A549 (cell line): ENCODE data around the gene MARCHF7. TPM values are rescaled to one million over a fixed set of nuclear protein-coding genes. Genes with fewer than 3 reads are reported as not detected.
"Not testable (repeated sequence)": the region's sequence is repeated elsewhere in the genome, so short reads cannot be mapped to it uniquely, and the experiment has no call there.

ENCODE experiments used
- ATAC-seq, 2 experiments: fragments of 200-7000 bp in 1 of 2; fragments of >200 bp in 1 of 2; cut with Nextera tagmentation in 1 of 2; cut with Tn5 transposase in 1 of 2; 3 replicates each; pipeline versions ENCODE4 v1.8.0 to v1.9.1; 2018 to 2020; ENCODE audit warnings: mild to moderate bottlenecking in 1 of 2, moderate library complexity in 1 of 2
- CTCF ChIA-PET: fragments of 300-600 bp; sonication (Branson Sonifier 250); formaldehyde crosslinking; extraction: SDS; loops from one replicate; lab custom pipeline; 2021; ENCODE audit warnings: antibody characterized with exemption, inconsistent platforms; lab: Yijun Ruan, JAX
- POLR2A ChIA-PET: fragments of 350-600 bp; formaldehyde crosslinking; extraction: SDS; loops from one replicate; lab custom pipeline; 2021; ENCODE audit warnings: antibody characterized with exemption, inconsistent platforms; lab: Yijun Ruan, JAX
- DNase-seq, 2 experiments: peaks; one replicate each; pipeline versions ENCODE4 v3.0.0 to v3.0.0-alpha.2; 2011 to 2016; ENCODE audit warnings: low read depth in 1 of 2, low spot score in 1 of 2
- FAIRE-seq: peaks from 2 replicates; lab custom pipeline; 2011; peaks lifted over from hg19 to GRCh38; lab: Jason Lieb, UNC
- H3K27ac ChIP-seq, 2 experiments: fragments of >200 bp; sonication (Bioruptor Twin); formaldehyde crosslinking; 3 replicates each; pipeline ENCODE4 v1.5.1; 2016 to 2017
- H3K4me1 ChIP-seq: fragments of >200 bp; sonication (Bioruptor Twin); formaldehyde crosslinking; 3 replicates; pipeline ENCODE4 v1.6.1; 2016
- H3K4me2 ChIP-seq: fragments of >200 bp; sonication (Bioruptor Twin); formaldehyde crosslinking; 3 replicates; pipeline ENCODE4 v1.6.1; 2016
- H3K4me3 ChIP-seq: fragments of >200 bp; sonication (Bioruptor Twin); formaldehyde crosslinking; 3 replicates; pipeline ENCODE4 v1.5.1; 2016
- H3K9me3 ChIP-seq: fragments of >200 bp; sonication (Bioruptor Twin); formaldehyde crosslinking; 3 replicates; pipeline ENCODE4 v1.6.1; 2016
- BHLHE40 ChIP-seq: IDR thresholded peaks from 2 replicates; pipeline ENCODE4 v1.6.1; 2012; ENCODE audit warnings: low read depth, low read length, inconsistent platforms
- CBX2 ChIP-seq: fragments of 200-600 bp; sonication (generic); IDR thresholded peaks from 2 replicates; pipeline ENCODE4 v1.6.1; 2016; ENCODE audit warnings: low read depth, mild to moderate bottlenecking, borderline replicate concordance
- CBX8 ChIP-seq: fragments of 200-600 bp; sonication (generic); IDR thresholded peaks from 2 replicates; pipeline ENCODE4 v1.6.1; 2016
- CHD4 ChIP-seq: fragments of 200-600 bp; sonication (generic); IDR thresholded peaks from 2 replicates; pipeline ENCODE4 v1.6.1; 2016; ENCODE audit warnings: antibody characterized with exemption, mild to moderate bottlenecking, borderline replicate concordance
- CTCF ChIP-seq: fragments of >200 bp; sonication (Bioruptor Twin); formaldehyde crosslinking; IDR thresholded peaks from 3 replicates; pipeline ENCODE4 v1.5.1; 2016
- E2F6 ChIP-seq: IDR thresholded peaks from 2 replicates; pipeline ENCODE4 v1.6.1; 2012; ENCODE audit warnings: low read depth, borderline replicate concordance
- EHF ChIP-seq: fragments of 250-450 bp; sonication (Bioruptor Pico); IDR thresholded peaks from 2 replicates; pipeline ENCODE4 v1.5.0; 2020; ENCODE audit warnings: mild to moderate bottlenecking
- EHMT2 ChIP-seq: fragments of 200-600 bp; sonication (generic); IDR thresholded peaks from 2 replicates; pipeline ENCODE4 v1.6.1; 2016; ENCODE audit warnings: antibody characterized with exemption, low read depth, mild to moderate bottlenecking, moderate library complexity
- EP300 ChIP-seq, 2 experiments: fragments of >200 bp; sonication (Bioruptor Twin); formaldehyde crosslinking; IDR thresholded peaks; 2 replicates in 1 of 2; 3 replicates in 1 of 2; pipeline ENCODE4 v1.6.1; 2016 to 2017
- ESRRA ChIP-seq: fragments of 150-350 bp; IDR thresholded peaks from 2 replicates; pipeline ENCODE4 v1.6.1; 2014; ENCODE audit warnings: mild to moderate bottlenecking, low read length, borderline replicate concordance
- FOSL2 ChIP-seq, 2 experiments: fragments of 450-650 bp in 1 of 2; fragments of >200 bp in 1 of 2; sonication (Bioruptor Twin) in 1 of 2; formaldehyde crosslinking; IDR thresholded peaks; 2 replicates each; pipeline versions ENCODE4 v1.5.0 to v1.6.1; 2016 to 2020; ENCODE audit warnings: mild to moderate bottlenecking in 1 of 2, moderate library complexity in 1 of 2
- GATA3 ChIP-seq: IDR thresholded peaks from 2 replicates; pipeline ENCODE4 v1.6.1; 2012; ENCODE audit warnings: borderline replicate concordance
- HES2 ChIP-seq: fragments of >200 bp; sonication (Bioruptor Twin); formaldehyde crosslinking; IDR thresholded peaks from 2 replicates; pipeline ENCODE4 v1.6.1; 2016
- HEYL ChIP-seq: fragments of 250-450 bp; sonication (Bioruptor Pico); IDR thresholded peaks from 2 replicates; pipeline ENCODE4 v1.8.0; 2021; ENCODE audit warnings: mild to moderate bottlenecking, moderate library complexity
- HOXA7 ChIP-seq: fragments of 250-450 bp; sonication (Bioruptor Pico); IDR thresholded peaks from 2 replicates; pipeline ENCODE4 v1.5.0; 2020; ENCODE audit warnings: mild to moderate bottlenecking, moderate library complexity
- KDM5A ChIP-seq: fragments of 200-600 bp; sonication (generic); IDR thresholded peaks from 2 replicates; pipeline ENCODE4 v1.6.1; 2016; ENCODE audit warnings: antibody characterized with exemption, mild to moderate bottlenecking
- MAZ ChIP-seq: fragments of 150-350 bp; IDR thresholded peaks from 2 replicates; pipeline ENCODE4 v1.6.1; 2014; ENCODE audit warnings: antibody characterized with exemption, low read depth, low read length, borderline replicate concordance
- NPAS2 ChIP-seq: fragments of 250-450 bp; sonication (Bioruptor Pico); IDR thresholded peaks from 2 replicates; pipeline ENCODE4 v1.8.0; 2022; ENCODE audit warnings: mild to moderate bottlenecking, moderate library complexity, borderline replicate concordance
- PHF8 ChIP-seq: fragments of 200-600 bp; sonication (generic); IDR thresholded peaks from 2 replicates; pipeline ENCODE4 v1.6.1; 2016; ENCODE audit warnings: low read depth, mild to moderate bottlenecking, antibody characterized with exemption, moderate library complexity, borderline replicate concordance
- SMC3 ChIP-seq: fragments of >200 bp; sonication (Bioruptor Twin); formaldehyde crosslinking; IDR thresholded peaks from 3 replicates; pipeline ENCODE4 v1.6.1; 2018; ENCODE audit warnings: inconsistent platforms
- TFCP2L1 ChIP-seq: fragments of 250-450 bp; sonication (Bioruptor Pico); IDR thresholded peaks from 2 replicates; pipeline ENCODE4 v1.5.0; 2021; ENCODE audit warnings: mild to moderate bottlenecking
- WGBS: methylation state at CpG from one replicate; pipeline ENCODE4 v1.1.6; 2017; ENCODE audit errors: missing lambda C conversion rate; 5-methylcytosine and 5-hydroxymethylcytosine counted together
- polyA plus RNA-seq, 4 experiments: library from polyadenylated mRNA; depleted of rRNA in 3 of 4; stranded (reverse); fragments of >200 nt; fragmentation: RNase III in 1 of 4; extraction: RNeasy Plus Mini Kit Qiagen cat#74134 plus additional on column Dnase treatment in 1 of 4; gene quantifications; 2 replicates in 3 of 4; 3 replicates in 1 of 4; pipeline ENCODE4 v1.2.3, GENCODE V29; 2011 to 2017
- TF ChIP-seq, protein P1 (sequence below): fragments of 150-350 bp; IDR thresholded peaks from 2 replicates; pipeline ENCODE4 v1.6.1; 2014; ENCODE audit warnings: low read depth, mild to moderate bottlenecking, low read length
- TF ChIP-seq, protein P2 (sequence below): fragments of >200 bp; sonication (Bioruptor Twin); formaldehyde crosslinking; IDR thresholded peaks from 3 replicates; pipeline ENCODE4 v1.6.1; 2016
- TF ChIP-seq, protein P3 (sequence below): IDR thresholded peaks from 2 replicates; pipeline ENCODE4 v1.6.1; 2012
- TF ChIP-seq, protein P4 (sequence below): fragments of 250-450 bp; sonication (Bioruptor Pico); IDR thresholded peaks from 2 replicates; pipeline ENCODE4 v1.5.0; 2020; ENCODE audit warnings: low read depth, mild to moderate bottlenecking, moderate library complexity
- TF ChIP-seq, protein P5 (sequence below): IDR thresholded peaks from 2 replicates; pipeline ENCODE4 v1.6.1; 2012

Gene MARCHF7
- polyA plus RNA-seq, 2 of the 4 experiments (the other 2 are of a cell fraction): 64.3 to 66.4 TPM

GRCh38 chr2:159744363-159744762 is 32.1 kb downstream of the MARCHF7 start (continued):
- TF ChIP-seq, protein P1, sequence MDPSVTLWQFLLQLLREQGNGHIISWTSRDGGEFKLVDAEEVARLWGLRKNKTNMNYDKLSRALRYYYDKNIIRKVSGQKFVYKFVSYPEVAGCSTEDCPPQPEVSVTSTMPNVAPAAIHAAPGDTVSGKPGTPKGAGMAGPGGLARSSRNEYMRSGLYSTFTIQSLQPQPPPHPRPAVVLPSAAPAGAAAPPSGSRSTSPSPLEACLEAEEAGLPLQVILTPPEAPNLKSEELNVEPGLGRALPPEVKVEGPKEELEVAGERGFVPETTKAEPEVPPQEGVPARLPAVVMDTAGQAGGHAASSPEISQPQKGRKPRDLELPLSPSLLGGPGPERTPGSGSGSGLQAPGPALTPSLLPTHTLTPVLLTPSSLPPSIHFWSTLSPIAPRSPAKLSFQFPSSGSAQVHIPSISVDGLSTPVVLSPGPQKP: no peak
- TF ChIP-seq FOSL2 (IDR thresholded peaks at IDR 0.05): no peak
- no peak for TF ChIP-seq FOSL2 (CRISPR knock-in tag; IDR thresholded peaks at IDR 0.05)
- no peak for TF ChIP-seq EP300 (IDR thresholded peaks at IDR 0.05)
- TF ChIP-seq TFCP2L1 (CRISPR knock-in tag): no peak
- no peak for TF ChIP-seq E2F6
- no peak for TF ChIP-seq MAZ
- no peak for TF ChIP-seq ESRRA
- TF ChIP-seq CHD4: no peak
- TF ChIP-seq, all 56 proteins: peak for 0

GRCh38 chr2:159745237-159745636 is 32.9 kb downstream of the MARCHF7 start:
- H3K4me1 ChIP-seq, POLR2A ChIA-PET, CTCF ChIA-PET, FAIRE-seq, ATAC-seq, H3K9me3 ChIP-seq, H3K4me3 ChIP-seq, H3K4me2 ChIP-seq, H3K27ac ChIP-seq, DNase-seq: not testable (repeated sequence)
- WGBS: 92% methylated on average over 11 of the region's 11 CpGs

DNA sequence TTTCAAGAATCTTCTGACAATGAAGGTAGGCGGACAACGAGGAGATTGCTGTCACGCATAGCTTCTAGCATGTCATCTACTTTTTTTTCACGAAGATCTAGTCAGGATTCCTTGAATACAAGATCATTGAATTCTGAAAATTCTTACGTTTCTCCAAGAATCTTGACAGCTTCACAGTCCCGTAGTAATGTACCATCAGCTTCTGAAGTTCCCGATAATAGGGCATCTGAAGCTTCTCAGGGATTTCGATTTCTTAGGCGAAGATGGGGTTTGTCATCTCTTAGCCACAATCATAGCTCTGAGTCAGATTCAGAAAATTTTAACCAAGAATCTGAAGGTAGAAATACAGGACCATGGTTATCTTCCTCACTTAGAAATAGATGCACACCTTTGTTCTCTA is 35.8 kb downstream of the MARCHF7 start:
- ATAC-seq (no peak), FAIRE-seq (no peak), DNase-seq (no peak)
- POLR2A ChIA-PET: no interaction called here
- CTCF ChIA-PET: interaction anchor here (1.5 kb wide), 1 partner anchor 36 kb away, joined by 3 read pairs; the partner anchor contains the start of gene MARCHF7
- WGBS: 91% methylated on average over 9 of the region's 9 CpGs
- no peak overlapping the region for H3K4me2 ChIP-seq
- no peak overlapping the region for H3K4me3 ChIP-seq
- no peaks in the 10 kb centered on the region for H3K9me3 ChIP-seq
- no peak overlapping the region for H3K27ac ChIP-seq
- no peaks in the 10 kb centered on the region for H3K4me1 ChIP-seq
- TF ChIP-seq, protein P2, sequence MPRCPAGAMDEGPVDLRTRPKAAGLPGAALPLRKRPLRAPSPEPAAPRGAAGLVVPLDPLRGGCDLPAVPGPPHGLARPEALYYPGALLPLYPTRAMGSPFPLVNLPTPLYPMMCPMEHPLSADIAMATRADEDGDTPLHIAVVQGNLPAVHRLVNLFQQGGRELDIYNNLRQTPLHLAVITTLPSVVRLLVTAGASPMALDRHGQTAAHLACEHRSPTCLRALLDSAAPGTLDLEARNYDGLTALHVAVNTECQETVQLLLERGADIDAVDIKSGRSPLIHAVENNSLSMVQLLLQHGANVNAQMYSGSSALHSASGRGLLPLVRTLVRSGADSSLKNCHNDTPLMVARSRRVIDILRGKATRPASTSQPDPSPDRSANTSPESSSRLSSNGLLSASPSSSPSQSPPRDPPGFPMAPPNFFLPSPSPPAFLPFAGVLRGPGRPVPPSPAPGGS: no peak
- TF ChIP-seq EHF (CRISPR knock-in tag) (no peak), CBX8 (no peak), TFCP2L1 (CRISPR knock-in tag) (no peak), CHD4 (no peak), KDM5A (no peak), EHMT2 (no peak), CBX2 (no peak), CTCF (no peak), SMC3 (no peak), GATA3 (no peak), HEYL (CRISPR knock-in tag) (no peak), HES2 (no peak), NPAS2 (CRISPR knock-in tag) (no peak), BHLHE40 (no peak), PHF8 (no peak), HOXA7 (CRISPR knock-in tag) (no peak)
- TF ChIP-seq, protein P3, sequence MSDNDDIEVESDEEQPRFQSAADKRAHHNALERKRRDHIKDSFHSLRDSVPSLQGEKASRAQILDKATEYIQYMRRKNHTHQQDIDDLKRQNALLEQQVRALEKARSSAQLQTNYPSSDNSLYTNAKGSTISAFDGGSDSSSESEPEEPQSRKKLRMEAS: no peak
- TF ChIP-seq, protein P4, sequence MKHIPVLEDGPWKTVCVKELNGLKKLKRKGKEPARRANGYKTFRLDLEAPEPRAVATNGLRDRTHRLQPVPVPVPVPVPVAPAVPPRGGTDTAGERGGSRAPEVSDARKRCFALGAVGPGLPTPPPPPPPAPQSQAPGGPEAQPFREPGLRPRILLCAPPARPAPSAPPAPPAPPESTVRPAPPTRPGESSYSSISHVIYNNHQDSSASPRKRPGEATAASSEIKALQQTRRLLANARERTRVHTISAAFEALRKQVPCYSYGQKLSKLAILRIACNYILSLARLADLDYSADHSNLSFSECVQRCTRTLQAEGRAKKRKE (CRISPR knock-in tag): no peak
- TF ChIP-seq, protein P5, sequence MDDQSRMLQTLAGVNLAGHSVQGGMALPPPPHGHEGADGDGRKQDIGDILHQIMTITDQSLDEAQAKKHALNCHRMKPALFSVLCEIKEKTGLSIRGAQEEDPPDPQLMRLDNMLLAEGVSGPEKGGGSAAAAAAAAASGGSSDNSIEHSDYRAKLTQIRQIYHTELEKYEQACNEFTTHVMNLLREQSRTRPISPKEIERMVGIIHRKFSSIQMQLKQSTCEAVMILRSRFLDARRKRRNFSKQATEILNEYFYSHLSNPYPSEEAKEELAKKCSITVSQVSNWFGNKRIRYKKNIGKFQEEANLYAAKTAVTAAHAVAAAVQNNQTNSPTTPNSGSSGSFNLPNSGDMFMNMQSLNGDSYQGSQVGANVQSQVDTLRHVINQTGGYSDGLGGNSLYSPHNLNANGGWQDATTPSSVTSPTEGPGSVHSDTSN: no peak
